GM18858 (cell line): Measurements from ENCODE around the gene TBC1D21.

Experiments used
- ATAC-seq: cut with Tn5 transposase; IDR thresholded peaks from one replicate; pipeline ENCODE4 v1.9.1; 2021; ENCODE audit not compliant: unreplicated experiment

The TBC1D21 gene

GRCh38 chr15:73873456-73873855 is at the start of gene TBC1D21:
TSS of gene TBC1D21 (plus strand) at chr15:73873564. CDS start at chr15:73873710, 146 bp downstream.
- no peak for ATAC-seq

GRCh38 chr15:73826711-73827251 is 46.6 kb upstream of the TBC1D21 start:
- ATAC-seq: no peak

- no peak for ATAC-seq
These were observed 43.8 kb upstream of the TBC1D21 start for GRCh38 chr15:73829523-73829922.

GRCh38 chr15:73832657-73833056 is 40.7 kb upstream of the TBC1D21 start:
- ATAC-seq: no peak

- no peak for ATAC-seq
These were observed 36.5 kb upstream of the TBC1D21 start for GRCh38 chr15:73836845-73837244.

- ATAC-seq: no peak
These were observed 34.4 kb upstream of the TBC1D21 start for GRCh38 chr15:73838831-73839426.

GRCh38 chr15:73839699-73840377 is 33.5 kb upstream of the TBC1D21 start:
- ATAC-seq: no peak

- no peak for ATAC-seq
These were observed 32.6 kb upstream of the TBC1D21 start for GRCh38 chr15:73840771-73841170.

GRCh38 chr15:73841756-73842725 is 31.3 kb upstream of the TBC1D21 start:
- no peak for ATAC-seq

- ATAC-seq: no peak
These were observed 29.6 kb upstream of the TBC1D21 start for GRCh38 chr15:73843787-73844186.

GRCh38 chr15:73844356-73844755 is 29.0 kb upstream of the TBC1D21 start:
- ATAC-seq: no peak

GRCh38 chr15:73845507-73845906 is 27.9 kb upstream of the TBC1D21 start:
- ATAC-seq: no peak

GRCh38 chr15:73845907-73846306 is 27.5 kb upstream of the TBC1D21 start:
- no peak for ATAC-seq

GRCh38 chr15:73849641-73850040 is 23.7 kb upstream of the TBC1D21 start:
- ATAC-seq: no peak

GRCh38 chr15:73850228-73850627 is 23.1 kb upstream of the TBC1D21 start:
- ATAC-seq: no peak

GRCh38 chr15:73851689-73852088 is 21.7 kb upstream of the TBC1D21 start:
- ATAC-seq: no peak

- ATAC-seq: no peak
These were observed 20.9 kb upstream of the TBC1D21 start for GRCh38 chr15:73852507-73852906.

- ATAC-seq: no peak
These were observed 19.1 kb upstream of the TBC1D21 start for GRCh38 chr15:73854265-73854664.

- no peak for ATAC-seq
These were observed 16.7 kb upstream of the TBC1D21 start for GRCh38 chr15:73856458-73857192.

- ATAC-seq: no peak
These were observed 16.0 kb upstream of the TBC1D21 start for GRCh38 chr15:73857193-73857920.
